ENCODE results near the gene MFSD12.

DNA sequence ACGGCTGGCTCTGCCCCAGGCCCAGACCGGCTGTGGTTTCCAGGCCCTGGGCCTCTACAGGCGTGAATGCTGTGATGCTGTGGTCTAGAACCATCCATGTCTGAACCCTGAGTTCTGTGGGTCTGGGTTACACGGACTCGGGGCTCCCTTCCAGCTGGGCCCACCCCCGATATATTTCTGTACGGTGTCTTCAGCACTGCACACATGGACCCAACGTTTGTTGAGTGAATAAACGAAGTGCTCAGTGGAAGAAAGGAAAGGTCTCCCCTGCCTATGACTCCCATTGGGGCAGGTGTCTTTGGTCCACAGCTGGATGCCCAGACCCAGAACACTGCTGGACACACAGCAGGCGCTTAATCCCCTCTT lies 11.7 kb downstream of the MFSD12 start:
- no peak for TF ChIP-seq POLR2A (IDR thresholded peaks at IDR 0.05)
- TF ChIP-seq, protein P1, sequence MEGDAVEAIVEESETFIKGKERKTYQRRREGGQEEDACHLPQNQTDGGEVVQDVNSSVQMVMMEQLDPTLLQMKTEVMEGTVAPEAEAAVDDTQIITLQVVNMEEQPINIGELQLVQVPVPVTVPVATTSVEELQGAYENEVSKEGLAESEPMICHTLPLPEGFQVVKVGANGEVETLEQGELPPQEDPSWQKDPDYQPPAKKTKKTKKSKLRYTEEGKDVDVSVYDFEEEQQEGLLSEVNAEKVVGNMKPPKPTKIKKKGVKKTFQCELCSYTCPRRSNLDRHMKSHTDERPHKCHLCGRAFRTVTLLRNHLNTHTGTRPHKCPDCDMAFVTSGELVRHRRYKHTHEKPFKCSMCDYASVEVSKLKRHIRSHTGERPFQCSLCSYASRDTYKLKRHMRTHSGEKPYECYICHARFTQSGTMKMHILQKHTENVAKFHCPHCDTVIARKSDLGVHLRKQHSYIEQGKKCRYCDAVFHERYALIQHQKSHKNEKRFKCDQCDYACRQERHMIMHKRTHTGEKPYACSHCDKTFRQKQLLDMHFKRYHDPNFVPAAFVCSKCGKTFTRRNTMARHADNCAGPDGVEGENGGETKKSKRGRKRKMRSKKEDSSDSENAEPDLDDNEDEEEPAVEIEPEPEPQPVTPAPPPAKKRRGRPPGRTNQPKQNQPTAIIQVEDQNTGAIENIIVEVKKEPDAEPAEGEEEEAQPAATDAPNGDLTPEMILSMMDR (IDR thresholded peaks at IDR 0.05 in 4 of 5, conservative IDR thresholded peaks at IDR 0.05 in 1 of 5): no peak
